Gastroesophageal sphincter (tissue), 4 donors: ENCODE results near the gene CAPN12. TPM values are rescaled to one million over a fixed set of nuclear protein-coding genes. Genes with fewer than 3 reads are reported as not detected.
"Not testable (repeated sequence)": the region's sequence is repeated elsewhere in the genome, so short reads cannot be mapped to it uniquely, and the experiment has no call there.

Experiments
- ATAC-seq: fragments of 150-250 bp; one replicate; pipeline ENCODE4 v1.9.1; 2016; ENCODE audit warnings: mild to moderate bottlenecking, moderate library complexity
- H3K27ac ChIP-seq, 4 donors: fragments of 200-600 bp; sonication (generic) in 3 of 4; 1 replicate in 3 of 4; 2 replicates in 1 of 4; pipeline ENCODE4 v1.5.1; 2016 to 2019
- H3K27me3 ChIP-seq: fragments of 200-600 bp; sonication (generic); one replicate; pipeline ENCODE4 v1.5.1; 2019
- H3K36me3 ChIP-seq, 2 donors: fragments of 200-600 bp; sonication (generic); one replicate each; pipeline ENCODE4 v1.5.1; 2019; ENCODE audit warnings: control low read depth in 1 of 2
- H3K4me1 ChIP-seq, 3 donors: fragments of 200-600 bp; sonication (generic); 1 replicate in 2 of 3; 2 replicates in 1 of 3; pipeline ENCODE4 v1.5.1; 2016 to 2019; ENCODE audit warnings: control low read depth in 2 of 3
- H3K4me3 ChIP-seq, 2 donors: fragments of 200-600 bp; sonication (generic); one replicate each; pipeline ENCODE4 v1.5.1; 2019; ENCODE audit warnings: mild to moderate bottlenecking in 1 of 2, moderate library complexity in 1 of 2
- H3K9me3 ChIP-seq, 3 donors: fragments of 200-600 bp; sonication (generic); one replicate each; pipeline ENCODE4 v1.5.1; 2017 to 2019; ENCODE audit warnings: control low read depth in 2 of 3
- EP300 ChIP-seq: sonication (generic); formaldehyde crosslinking; IDR thresholded peaks from one replicate; pipeline ENCODE4 v1.6.1; 2017; ENCODE audit warnings: antibody characterized with exemption, mild to moderate bottlenecking
- POLR2A ChIP-seq, 2 donors: fragments of 450-650 bp; IDR thresholded peaks; one replicate each; pipeline ENCODE4 v1.6.1; 2017; ENCODE audit warnings: antibody characterized with exemption in 2 of 2, mild to moderate bottlenecking in 2 of 2, moderate library complexity in 1 of 2
- POLR2AphosphoS5 ChIP-seq: sonication (generic); formaldehyde crosslinking; IDR thresholded peaks from one replicate; pipeline ENCODE4 v1.6.1; 2017; ENCODE audit warnings: antibody characterized with exemption
- WGBS, 2 donors: methylation state at CpG; one replicate each; pipeline ENCODE4 v1.1.5; 2018; ENCODE audit warnings: low coverage in 1 of 2; 5-methylcytosine and 5-hydroxymethylcytosine counted together
- total RNA-seq, 4 donors: library from RNA; depleted of rRNA; stranded (reverse); fragments of >200 nt; gene quantifications; one replicate each; pipeline ENCODE4 v1.1.0, GENCODE V29; 2016
- TF ChIP-seq, protein P1 (sequence below), 4 experiments: fragments of 200-600 bp in 2 of 4; fragments of 450-650 bp in 2 of 4; sonication (generic) in 1 of 4; IDR thresholded peaks; one replicate each; pipeline ENCODE4 v1.5.1; 2017 to 2019; ENCODE audit warnings: antibody characterized with exemption in 4 of 4, mild to moderate bottlenecking in 2 of 4, moderate library complexity in 2 of 4

CAPN12 gene
- total RNA-seq, 4 donors from 2014 or later = 0.93 to 2.2 (median 1.1) TPM; not detected in 1

DNA sequence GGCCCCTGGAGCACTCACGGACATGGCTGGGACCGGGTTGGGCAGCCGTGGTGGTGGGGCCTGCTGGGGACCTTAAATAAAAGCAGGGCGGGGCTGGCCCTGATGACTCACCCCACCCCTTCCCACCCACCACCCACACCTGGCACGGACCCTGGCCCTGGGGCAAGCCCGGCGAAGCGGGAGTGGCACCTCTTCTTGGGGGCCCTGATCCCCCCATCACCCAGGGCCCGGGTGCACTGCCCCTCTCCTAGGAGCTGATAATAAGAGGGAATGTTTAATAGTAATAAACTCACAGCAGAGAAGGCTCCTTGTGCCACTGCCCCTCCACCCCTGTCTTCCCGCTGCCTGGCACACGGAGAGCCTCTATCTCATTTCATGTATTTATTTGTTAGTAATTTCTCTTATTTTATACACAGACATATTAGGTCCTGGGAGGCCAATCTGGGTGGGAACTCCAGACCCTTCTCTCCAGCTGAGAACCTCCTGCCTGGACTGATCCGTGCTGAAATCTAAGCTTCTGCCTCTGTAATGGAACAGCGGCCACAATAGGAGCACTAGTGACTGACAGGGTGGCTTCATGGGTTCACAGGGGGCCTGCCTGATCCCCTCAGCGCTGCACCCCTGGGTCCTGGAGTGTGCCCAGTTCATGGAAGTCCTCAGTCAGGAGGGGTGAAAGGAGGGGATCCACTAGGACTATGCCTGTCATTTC, 29.3 kb upstream of the CAPN12 start, which contains the start of gene LGALS7:
TSS of gene LGALS7 (minus strand) at position 49 of the 709 bp plus-strand sequence. CDS start at position 24, 25 bp downstream.
- TF ChIP-seq EP300 (no peak), POLR2A (IDR thresholded peaks at IDR 0.05) (no peak)
- Histone ChIP-seq H3K36me3 (no peaks in the 10 kb centered on the region), H3K27ac (no peak within 1 kb of the TSS), H3K27me3 (peaks cover under 1% of the 10 kb centered on the region), H3K9me3 (no peaks in the 10 kb centered on the region), H3K4me3 (no peak within 1 kb of the TSS), H3K4me1 (peaks cover 0 to 7% (median 0%) of the 10 kb centered on the region in 3 donors)
- ATAC-seq = no peak
- 82 to 89% methylated on average over 2 to 4 of the region's 14 CpGs for WGBS, 2 donors

DNA sequence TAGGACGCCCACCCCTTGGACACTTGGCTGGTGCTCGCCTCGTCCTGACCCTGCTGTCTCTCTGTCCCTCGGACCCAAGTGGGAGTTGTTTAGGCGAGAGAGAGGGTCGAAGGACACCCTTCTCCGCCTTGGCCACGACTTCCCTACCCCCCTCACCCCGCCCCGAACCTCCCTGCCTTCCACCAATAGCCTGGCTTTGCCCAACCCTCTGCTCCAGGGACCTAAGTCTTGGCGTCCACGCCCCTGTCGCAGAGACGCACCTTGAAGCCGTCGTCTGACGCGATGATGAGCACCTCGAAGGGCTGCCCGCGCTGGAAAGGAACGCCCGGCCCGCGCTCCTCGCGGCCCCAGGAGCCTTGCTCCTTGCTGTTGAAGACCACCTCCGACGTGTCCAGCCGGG, 27.3 kb upstream of the CAPN12 start:
- WGBS, 2 donors = no CpG with 5 or more reads among the region's 30 CpGs

DNA sequence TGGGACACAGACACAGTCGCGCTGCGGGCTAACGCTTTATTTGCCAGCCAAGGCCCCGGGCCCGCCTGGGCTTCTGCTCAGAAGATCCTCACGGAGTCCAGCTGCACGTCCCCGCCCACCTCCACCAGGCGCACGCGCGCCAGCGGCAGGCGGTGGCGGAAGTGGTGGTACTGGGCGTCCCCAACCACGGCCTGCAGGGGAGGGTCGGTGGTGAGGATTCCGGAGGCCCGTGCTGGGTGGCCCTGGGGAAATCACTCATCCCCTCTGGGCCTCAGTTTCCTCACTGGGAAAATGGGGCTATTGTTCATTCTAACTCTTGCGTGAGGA, 26.6 kb upstream of the CAPN12 start:
- no CpG with 5 or more reads among the region's 22 CpGs for WGBS, 2 donors

More for the DNA sequence above, 27.3 kb upstream of the CAPN12 start:
- not testable (repeated sequence) for H3K27ac ChIP-seq, H3K36me3 ChIP-seq, H3K9me3 ChIP-seq, H3K4me1 ChIP-seq, H3K27me3 ChIP-seq, ATAC-seq, H3K4me3 ChIP-seq

DNA sequence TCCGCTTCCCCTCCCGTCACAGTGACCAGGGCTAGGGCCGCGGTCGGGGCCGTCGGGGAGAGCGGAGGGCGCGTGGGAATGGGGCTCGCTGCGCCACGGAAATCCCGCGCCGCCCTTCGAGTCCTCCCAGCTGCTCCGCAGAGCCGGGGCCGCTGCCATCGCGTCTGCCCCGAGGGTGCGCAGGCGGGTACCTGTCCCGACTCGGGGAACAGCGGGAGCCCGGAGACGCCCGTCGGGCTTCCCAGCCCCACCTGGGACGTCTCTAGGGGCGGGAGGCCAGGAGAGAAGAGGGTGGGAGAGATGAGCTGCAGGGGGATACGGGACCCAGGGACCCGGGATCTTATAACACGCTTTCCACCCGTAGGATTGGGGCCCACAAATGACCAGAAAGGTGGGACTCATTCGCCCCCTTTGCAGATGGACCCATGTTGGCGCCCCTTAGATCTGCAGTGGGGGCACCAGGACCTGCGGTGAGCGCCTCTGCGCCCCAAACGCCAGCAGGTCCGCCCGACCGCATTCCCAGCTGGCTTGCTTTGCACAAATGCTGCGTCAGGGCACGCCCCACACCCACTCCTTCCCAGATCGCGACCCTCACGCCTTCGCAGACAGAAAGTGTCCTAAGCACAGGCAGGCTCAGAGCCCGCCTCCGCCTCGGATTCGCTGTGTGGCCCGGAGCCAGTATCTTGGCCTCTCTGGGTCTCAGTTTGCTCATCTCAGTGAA, 26.1 kb upstream of the CAPN12 start:
- ATAC-seq = peak; percentile 10
- H3K9me3 ChIP-seq, H3K27me3 ChIP-seq, H3K4me1 ChIP-seq, H3K36me3 ChIP-seq: not testable (repeated sequence)
- Histone ChIP-seq H3K4me3 (peak overlapping the region in 1 of 2 donors; percentile 35), H3K27ac (peak overlapping the region in 2 of 4 donors; percentile 26 to 75)
- no CpG with 5 or more reads among the region's 58 CpGs for WGBS, 2 donors

More for the DNA sequence above, 26.6 kb upstream of the CAPN12 start:
- not testable (repeated sequence) for H3K36me3 ChIP-seq, H3K4me1 ChIP-seq, H3K9me3 ChIP-seq, H3K27ac ChIP-seq, H3K27me3 ChIP-seq
- peak overlapping the region in 1 of 2 donors; percentile 33 for H3K4me3 ChIP-seq
- ATAC-seq = peak; percentile 85

DNA sequence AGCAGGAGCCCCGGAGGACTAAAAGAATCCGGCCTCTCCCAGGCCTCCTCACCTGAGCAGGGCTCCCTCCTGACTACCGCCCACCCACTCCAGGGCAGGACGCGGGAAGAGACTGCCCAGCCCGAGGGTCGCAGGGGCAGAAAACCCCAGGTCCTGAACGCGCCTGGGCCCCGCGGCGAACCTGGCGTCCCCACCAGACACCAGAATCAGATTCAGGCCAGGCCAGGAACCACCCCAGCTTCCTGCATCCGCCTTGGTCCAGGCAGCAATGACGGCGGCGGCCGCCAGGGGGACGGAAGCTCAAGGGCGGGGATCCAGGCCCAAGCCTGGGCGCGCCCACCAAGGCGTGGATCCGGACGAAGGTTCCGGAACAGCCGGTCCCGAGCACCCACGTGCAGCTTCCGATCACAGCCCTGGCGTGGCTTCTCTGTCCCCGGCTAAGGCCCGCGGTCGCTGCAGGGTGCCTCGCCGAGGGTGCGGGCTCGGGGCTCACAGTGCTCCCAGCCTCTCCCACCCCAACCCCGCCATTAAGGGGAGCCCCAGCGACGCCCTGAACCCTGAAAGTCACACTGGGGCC, 25.4 kb upstream of the CAPN12 start:
- Histone ChIP-seq H3K9me3 (no peaks in the 10 kb centered on the region), H3K36me3 (no peaks in the 10 kb centered on the region), H3K4me1 (peaks cover 0 to 7% (median 0%) of the 10 kb centered on the region in 3 donors), H3K4me3 (peak overlapping the region in 1 of 2 donors; percentile 35), H3K27me3 (no peaks in the 10 kb centered on the region), H3K27ac (peak overlapping the region in 2 of 4 donors; percentile 26 to 75)
- WGBS, 2 donors = 60 to 83% methylated on average over 2 to 4 of the region's 42 CpGs
- ATAC-seq = peak; percentile 87
- peak; percentile 29 for TF ChIP-seq POLR2AphosphoS5
- TF ChIP-seq POLR2A (IDR thresholded peaks at IDR 0.05) = no peak
- TF ChIP-seq, protein P1, sequence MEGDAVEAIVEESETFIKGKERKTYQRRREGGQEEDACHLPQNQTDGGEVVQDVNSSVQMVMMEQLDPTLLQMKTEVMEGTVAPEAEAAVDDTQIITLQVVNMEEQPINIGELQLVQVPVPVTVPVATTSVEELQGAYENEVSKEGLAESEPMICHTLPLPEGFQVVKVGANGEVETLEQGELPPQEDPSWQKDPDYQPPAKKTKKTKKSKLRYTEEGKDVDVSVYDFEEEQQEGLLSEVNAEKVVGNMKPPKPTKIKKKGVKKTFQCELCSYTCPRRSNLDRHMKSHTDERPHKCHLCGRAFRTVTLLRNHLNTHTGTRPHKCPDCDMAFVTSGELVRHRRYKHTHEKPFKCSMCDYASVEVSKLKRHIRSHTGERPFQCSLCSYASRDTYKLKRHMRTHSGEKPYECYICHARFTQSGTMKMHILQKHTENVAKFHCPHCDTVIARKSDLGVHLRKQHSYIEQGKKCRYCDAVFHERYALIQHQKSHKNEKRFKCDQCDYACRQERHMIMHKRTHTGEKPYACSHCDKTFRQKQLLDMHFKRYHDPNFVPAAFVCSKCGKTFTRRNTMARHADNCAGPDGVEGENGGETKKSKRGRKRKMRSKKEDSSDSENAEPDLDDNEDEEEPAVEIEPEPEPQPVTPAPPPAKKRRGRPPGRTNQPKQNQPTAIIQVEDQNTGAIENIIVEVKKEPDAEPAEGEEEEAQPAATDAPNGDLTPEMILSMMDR (IDR thresholded peaks at IDR 0.05) = peak in 3 of 4 experiments; percentile 63 to 91 (median 85)
- TF ChIP-seq EP300 = no peak

DNA sequence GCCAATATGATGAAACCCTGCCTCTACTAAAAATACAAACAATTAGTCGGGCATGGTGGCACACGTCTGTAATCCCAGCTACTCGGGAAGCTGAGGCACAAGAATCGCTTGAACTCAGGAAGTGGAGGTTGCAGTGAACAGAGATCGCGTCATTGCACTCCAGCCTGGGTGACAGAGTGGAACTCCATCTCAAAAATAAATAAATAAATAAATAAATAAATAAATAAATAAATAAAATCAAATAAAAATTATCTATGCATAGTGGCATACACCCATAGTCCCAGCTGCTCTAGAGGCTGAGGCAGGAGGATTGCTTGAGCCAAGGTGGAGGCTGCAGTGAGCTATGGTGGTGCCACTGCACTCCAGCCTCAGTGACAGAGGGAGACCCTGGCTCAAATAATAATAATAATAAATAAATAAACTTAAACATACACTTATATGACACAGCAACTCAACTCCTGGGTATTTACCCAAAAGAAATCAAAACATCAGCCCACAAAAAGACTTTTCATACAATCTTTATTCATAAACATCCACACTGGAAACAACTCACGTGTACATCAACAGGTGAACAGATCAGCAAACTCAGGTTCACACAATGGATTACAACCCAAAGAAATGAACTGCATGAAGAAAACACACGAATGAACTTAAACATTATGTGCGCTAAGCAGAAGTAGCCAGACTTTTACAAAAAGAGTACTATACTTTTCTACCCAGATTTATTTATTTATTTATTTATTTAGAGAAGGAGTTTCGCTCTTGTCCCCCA, 22.2 kb upstream of the CAPN12 start:
- no peaks in the 10 kb centered on the region for H3K27me3 ChIP-seq
- ATAC-seq = no peak
- no peaks in the 10 kb centered on the region for H3K9me3 ChIP-seq
- H3K4me1 ChIP-seq = peaks cover 0 to 7% (median 0%) of the 10 kb centered on the region in 3 donors
- WGBS, 2 donors = 81 to 82% methylated on average over 5 to 10 of the region's 10 CpGs
- H3K36me3 ChIP-seq = no peaks in the 10 kb centered on the region
- no peak for TF ChIP-seq POLR2A (IDR thresholded peaks at IDR 0.05)
- TF ChIP-seq EP300 = no peak
- no peak overlapping the region for H3K27ac ChIP-seq
- no peak overlapping the region for H3K4me3 ChIP-seq

DNA sequence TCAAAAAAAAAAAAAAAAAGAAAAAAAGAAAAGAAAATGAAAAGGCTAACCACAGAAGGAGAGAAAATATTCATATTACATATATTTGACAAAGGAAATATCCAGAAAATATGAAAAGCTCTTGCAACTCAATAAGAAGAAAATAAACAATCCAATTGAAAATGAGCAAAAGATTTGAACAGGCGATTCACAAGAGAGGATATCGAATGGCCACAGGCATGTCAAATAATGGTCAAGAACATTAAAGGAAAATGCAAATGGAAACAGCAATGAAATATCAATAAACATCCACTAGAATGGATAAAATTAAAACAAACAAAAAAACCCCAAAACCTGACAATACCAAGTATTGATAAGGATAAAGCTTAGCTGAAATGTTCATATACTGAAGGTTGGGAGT, 20.9 kb upstream of the CAPN12 start:
- ATAC-seq = no peak
- H3K27ac ChIP-seq = no peak overlapping the region
- H3K9me3 ChIP-seq = no peaks in the 10 kb centered on the region
- no peaks in the 10 kb centered on the region for H3K36me3 ChIP-seq
- TF ChIP-seq EP300 (no peak), POLR2A (IDR thresholded peaks at IDR 0.05) (no peak), POLR2AphosphoS5 (no peak)
- TF ChIP-seq, protein P1 (IDR thresholded peaks at IDR 0.05) = no peak
- WGBS, 2 donors = 90% methylated on average over 2 of the region's 2 CpGs; no CpG with 5 or more reads in 1 of the 2 donors
- no peak overlapping the region for H3K4me3 ChIP-seq
- peaks cover 0 to 7% (median 0%) of the 10 kb centered on the region in 3 donors for H3K4me1 ChIP-seq
- H3K27me3 ChIP-seq = no peaks in the 10 kb centered on the region
